ENCODE results near the gene NLRP10.

GRCh38 chr11:7965386-7965785 lies at the start of gene NLRP10:
- TF ChIP-seq CTCF (IDR thresholded peaks at IDR 0.05; ENCODE audit: insufficient read depth, low read length, poor library complexity, severe bottlenecking) = no peak
- TF ChIP-seq EZH2phosphoT487 (conservative IDR thresholded peaks at IDR 0.05; ENCODE audit: low read length) = no peak

Data from SU-DHL-6 (cell line).